Parathyroid adenoma (tissue), 2 donors: ENCODE measurements around the gene ARHGAP15.

Source experiments
- H2AFZ ChIP-seq: fragments of 300-600 bp; sonication (generic); one replicate; pipeline ENCODE4 v1.7.0; 2017; ENCODE audit warnings: antibody characterized with exemption, mild to moderate bottlenecking
- H3K27ac ChIP-seq: fragments of 300-600 bp; sonication (generic); one replicate; pipeline ENCODE4 v1.7.0; 2017
- H3K27me3 ChIP-seq: fragments of 300-600 bp; sonication (generic); one replicate; pipeline ENCODE4 v1.7.0; 2017; ENCODE audit warnings: low read length; ENCODE audit not compliant: control insufficient read depth, insufficient read depth
- H3K36me3 ChIP-seq: fragments of 300-600 bp; sonication (generic); one replicate; pipeline ENCODE4 v1.7.0; 2017; ENCODE audit warnings: low read length; ENCODE audit not compliant: control insufficient read depth, insufficient read depth
- H3K4me1 ChIP-seq: fragments of 300-600 bp; sonication (generic); one replicate; pipeline ENCODE4 v1.7.0; 2017; ENCODE audit warnings: control low read depth
- H3K4me2 ChIP-seq: fragments of 300-600 bp; sonication (generic); one replicate; pipeline ENCODE4 v1.7.0; 2017; ENCODE audit warnings: low read length
- H3K4me3 ChIP-seq: fragments of 300-600 bp; sonication (generic); one replicate; pipeline ENCODE4 v1.7.0; 2017; ENCODE audit warnings: low read depth, low read length
- H3K79me2 ChIP-seq: fragments of 300-600 bp; sonication (generic); one replicate; pipeline ENCODE4 v1.7.0; 2017; ENCODE audit warnings: control low read depth
- H3K9ac ChIP-seq: fragments of 300-600 bp; sonication (generic); one replicate; pipeline ENCODE4 v1.7.0; 2017; ENCODE audit warnings: mild to moderate bottlenecking
- H3K9me3 ChIP-seq: fragments of 300-600 bp; sonication (generic); one replicate; pipeline ENCODE4 v1.7.0; 2017; ENCODE audit warnings: low read length; ENCODE audit not compliant: control insufficient read depth
- CTCF ChIP-seq: fragments of 300-600 bp; sonication (generic); IDR thresholded peaks from one replicate; pipeline ENCODE4 v1.7.0; 2017; ENCODE audit warnings: antibody characterized with exemption, mild to moderate bottlenecking
- donor health status: primary hyperparathyroidism.

Gene ARHGAP15

GRCh38 chr2:143575340-143575739 lies 446.1 kb downstream of the ARHGAP15 start:
- no peaks in the 10 kb centered on the region for H3K9me3 ChIP-seq
- no peak overlapping the region for H3K4me3 ChIP-seq
- H3K27me3 ChIP-seq = no peaks in the 10 kb centered on the region
- H3K4me1 ChIP-seq = no peaks in the 10 kb centered on the region
- no peak overlapping the region for H3K27ac ChIP-seq
- H2AFZ ChIP-seq = no peak overlapping the region
- no peak for TF ChIP-seq CTCF
- no peak overlapping the region for H3K4me2 ChIP-seq
- no peaks in the 10 kb centered on the region for H3K36me3 ChIP-seq
- no peak overlapping the region for H3K9ac ChIP-seq
- no peaks in the 10 kb centered on the region for H3K79me2 ChIP-seq

GRCh38 chr2:143577489-143577888 lies 448.3 kb downstream of the ARHGAP15 start:
- Histone ChIP-seq H3K4me1 (no peaks in the 10 kb centered on the region), H3K9ac (no peak overlapping the region), H3K27ac (no peak overlapping the region), H3K79me2 (no peaks in the 10 kb centered on the region), H3K36me3 (no peaks in the 10 kb centered on the region), H3K27me3 (no peaks in the 10 kb centered on the region), H3K4me2 (no peak overlapping the region), H3K4me3 (no peak overlapping the region), H3K9me3 (no peaks in the 10 kb centered on the region), H2AFZ (no peak overlapping the region)
- TF ChIP-seq CTCF = no peak

- Histone ChIP-seq H3K4me1 (no peaks in the 10 kb centered on the region), H3K9me3 (no peaks in the 10 kb centered on the region), H3K27me3 (no peaks in the 10 kb centered on the region), H3K27ac (no peak overlapping the region), H3K4me3 (no peak overlapping the region), H3K79me2 (no peaks in the 10 kb centered on the region), H2AFZ (no peak overlapping the region), H3K9ac (no peak overlapping the region), H3K36me3 (no peaks in the 10 kb centered on the region), H3K4me2 (no peak overlapping the region)
- TF ChIP-seq CTCF = no peak
Measured at GRCh38 chr2:143579456-143579855, 450.2 kb downstream of the ARHGAP15 start.

- Histone ChIP-seq H3K9me3 (no peaks in the 10 kb centered on the region), H3K79me2 (no peaks in the 10 kb centered on the region), H3K4me2 (no peak overlapping the region), H3K9ac (no peak overlapping the region), H2AFZ (no peak overlapping the region), H3K27ac (no peak overlapping the region), H3K36me3 (no peaks in the 10 kb centered on the region), H3K4me1 (no peaks in the 10 kb centered on the region), H3K27me3 (no peaks in the 10 kb centered on the region), H3K4me3 (no peak overlapping the region)
- no peak for TF ChIP-seq CTCF
Measured at GRCh38 chr2:143581134-143581533, 451.9 kb downstream of the ARHGAP15 start.

GRCh38 chr2:143582046-143582747 lies 453.0 kb downstream of the ARHGAP15 start:
- Histone ChIP-seq H3K27me3 (no peaks in the 10 kb centered on the region), H3K79me2 (no peaks in the 10 kb centered on the region), H3K36me3 (no peaks in the 10 kb centered on the region), H2AFZ (no peak overlapping the region), H3K27ac (no peak overlapping the region), H3K9me3 (no peaks in the 10 kb centered on the region), H3K4me3 (no peak overlapping the region), H3K4me2 (no peak overlapping the region), H3K9ac (no peak overlapping the region), H3K4me1 (no peaks in the 10 kb centered on the region)
- no peak for TF ChIP-seq CTCF
